ENCODE results near the gene SEMA3F. TPM values are rescaled to one million over a fixed set of nuclear protein-coding genes. Genes with fewer than 3 reads are reported as not detected.

The SEMA3F gene
- total and polyA plus RNA-seq, 10 of the 15 experiments (the other 5 are each of a cell fraction or from before 2014, with no cell fraction given), result 0.08 to 0.28 (median 0.12) TPM; not detected in 6

DNA sequence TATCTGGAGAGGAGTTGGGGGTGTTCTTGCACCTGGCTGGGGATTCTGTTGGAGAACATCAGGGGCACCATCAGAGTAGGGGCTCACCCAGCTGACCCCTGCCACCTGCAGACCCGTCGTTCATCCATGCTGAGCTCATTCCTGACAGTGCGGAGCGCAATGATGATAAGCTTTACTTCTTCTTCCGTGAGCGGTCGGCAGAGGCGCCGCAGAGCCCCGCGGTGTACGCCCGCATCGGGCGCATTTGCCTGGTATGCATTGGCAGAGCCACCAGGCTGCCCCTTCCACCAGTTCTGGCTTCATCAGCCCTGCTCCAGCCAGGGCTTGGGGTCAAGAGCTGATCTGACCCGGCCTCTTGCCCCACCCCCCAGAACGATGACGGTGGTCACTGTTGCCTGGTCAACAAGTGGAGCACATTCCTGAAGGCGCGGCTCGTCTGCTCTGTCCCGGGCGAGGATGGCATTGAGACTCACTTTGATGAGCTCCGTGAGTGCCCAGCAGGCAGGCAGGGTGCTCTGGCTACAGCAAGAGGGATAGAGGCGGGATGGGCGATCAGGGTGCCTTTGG is 27.5 kb downstream of the SEMA3F start (continued):
- TF ChIP-seq ZBTB4 (CRISPR knock-in tag; IDR thresholded peaks at IDR 0.05) (no peak), FOS (IDR thresholded peaks at IDR 0.05; ENCODE audit: borderline replicate concordance, extremely low read depth, insufficient read length) (no peak), POLR2AphosphoS2 (IDR thresholded peaks at IDR 0.05; ENCODE audit: low read depth, low read length) (no peak), PML (IDR thresholded peaks at IDR 0.05; ENCODE audit: low read length) (no peak), SPI1 (IDR thresholded peaks at IDR 0.05; ENCODE audit: borderline replicate concordance, insufficient read depth, low read depth, low read length) (no peak), CEBPZ (IDR thresholded peaks at IDR 0.05; ENCODE audit: low read depth, low read length) (no peak), CEBPB (IDR thresholded peaks at IDR 0.05; ENCODE audit: borderline replicate concordance in 1 of 2, low read depth in 2 of 2, low read length in 2 of 2) (no peak), NFIC (IDR thresholded peaks at IDR 0.05; ENCODE audit: low read depth, low read length) (no peak), ZNF274 (IDR thresholded peaks at IDR 0.05; ENCODE audit: insufficient read depth, insufficient read length) (no peak), ZBTB40 (IDR thresholded peaks at IDR 0.05; ENCODE audit: borderline replicate concordance) (no peak)
